Heart left ventricle (tissue), 16 donors: ENCODE data around the gene KLF15. TPM values are rescaled to one million over a fixed set of nuclear protein-coding genes. Genes with fewer than 3 reads are reported as not detected.
A peak's percentile ranks its signal among the peaks of the same experiment; 100 is the strongest.

Source experiments
- ATAC-seq, 4 donors: fragments of 200-7000 bp; cut with Tn5 transposase; one replicate each; pipeline ENCODE4 v1.9.1; 2020 to 2022; ENCODE audit warnings: moderate library complexity in 4 of 4, mild to moderate bottlenecking in 3 of 4, moderate number of reproducible peaks in 1 of 4
- DNase-seq, 5 donors: peaks; one replicate each; pipeline ENCODE4 v3.0.0-alpha.2; 2020
- H3K27ac ChIP-seq, 12 donors: fragments of 200-600 bp; sonication (generic) in 4 of 12; one replicate each; pipeline versions ENCODE4 v1.5.0 to v1.8.0; 2016 to 2022; ENCODE audit warnings: mild to moderate bottlenecking in 2 of 12
- H3K27me3 ChIP-seq, 9 donors: fragments of 200-600 bp; sonication (generic) in 2 of 9; one replicate each; pipeline versions ENCODE4 v1.5.1 to v1.8.0; 2016 to 2022; ENCODE audit warnings: mild to moderate bottlenecking in 3 of 9
- H3K36me3 ChIP-seq, 9 donors: fragments of 200-600 bp; sonication (generic) in 2 of 9; one replicate each; pipeline versions ENCODE4 v1.5.0 to v1.8.0; 2018 to 2022; ENCODE audit warnings: mild to moderate bottlenecking in 2 of 9
- H3K4me1 ChIP-seq, 12 donors: fragments of 200-600 bp; sonication (generic) in 4 of 12; one replicate each; pipeline versions ENCODE4 v1.5.0 to v1.8.0; 2016 to 2022; ENCODE audit warnings: mild to moderate bottlenecking in 3 of 12
- H3K4me3 ChIP-seq, 12 donors: fragments of 200-600 bp; sonication (generic) in 4 of 12; one replicate each; pipeline versions ENCODE4 v1.5.0 to v1.8.0; 2017 to 2022; ENCODE audit warnings: mild to moderate bottlenecking in 9 of 12, moderate library complexity in 4 of 12
- H3K9me3 ChIP-seq, 12 donors: fragments of 200-600 bp; sonication (generic) in 4 of 12; one replicate each; pipeline versions ENCODE4 v1.5.0 to v1.8.0; 2016 to 2022; ENCODE audit warnings: mild to moderate bottlenecking in 1 of 12
- POLR2A ChIP-seq, 2 donors: fragments of 450-650 bp; IDR thresholded peaks; one replicate each; pipeline ENCODE4 v1.6.1; 2017; ENCODE audit warnings: antibody characterized with exemption in 2 of 2, mild to moderate bottlenecking in 2 of 2, moderate library complexity in 2 of 2
- WGBS, 4 donors: extraction: QIAGEN DNeasy Blood & Tissue Kit in 2 of 4; methylation state at CpG; one replicate each; pipeline versions ENCODE4 v1.1.5 to v1.1.7; 2013 to 2018; 5-methylcytosine and 5-hydroxymethylcytosine counted together
- intact Hi-C, 10 donors: fragments of 100-400 bp; cut with DNase I; formaldehyde crosslinking; loops; one replicate each; pipeline versions ENCODE4 v1.11.1 to v1.14.2; 2022
- polyA plus RNA-seq, 2 donors: library from polyadenylated mRNA; stranded (reverse); fragments of 200-250 nt; gene quantifications; one replicate each; pipeline ENCODE4 v1.2.3, GENCODE V29; 2013
- total RNA-seq, 9 donors: library from RNA; depleted of rRNA in 2 of 9; stranded (reverse); fragments of >200 nt in 2 of 9; fragmentation: NEBNext Ultra II Directional in 3 of 9; extraction: Animal tissue kit (Norgen Biotek cat#: 25700) in 3 of 9; gene quantifications; one replicate each; pipeline versions ENCODE4 v1.1.0 to v1.2.4, GENCODE V29; 2016 to 2023
- TF ChIP-seq, protein P1 (sequence below), 12 donors: fragments of 200-600 bp; sonication (generic) in 4 of 12; IDR thresholded peaks; one replicate each; pipeline versions ENCODE4 v1.5.0 to v1.8.0; 2018 to 2022; ENCODE audit warnings: antibody characterized with exemption in 12 of 12, mild to moderate bottlenecking in 5 of 12
- donor health status: ischemic (EF 13 %, LVEDD 7.1; RV severe dilation, severe dysfunction).
- donor health status: healthy with polysubstance abuse.
- donor health status: DM: no; HTN: yes; CAD: no.
- donor health status: DM: no; HTN: no; CAD: no.
- donor health status: ischemic (EF 25% LVEDD 6.9; RV normal size, moderate dysfunction).
- donor health status: ischemic (EF 25% LVEDD 5.7; RV mildly dilated, moderate dysfunction).
- donor health status: healthy.
- donor health status: DM: yes; HTN: yes; CAD: no.
- donor health status: ischemic (EF 35%, LVEDD 5.7; RV mildly dilated, moderate dysfunction).
- donor health status: nonischemic (EF 11% LVEDD 7.7; RV severe dilation, severe dysfunction).
- donor health status: DM: yes; HTN: yes; CAD: no.
- donor health status: PGD.
- donor health status: ischemic (EF 29% LVEDD 5.4; RV normal size, mild dysfunction).
- donor health status: nonischemic (EF 23%, LVEDD 6.1; RV moderate dilation, normal function).

KLF15 gene
- total and polyA plus RNA-seq, 11 donors = 10.5 to 85.8 (median 35.9) TPM

DNA sequence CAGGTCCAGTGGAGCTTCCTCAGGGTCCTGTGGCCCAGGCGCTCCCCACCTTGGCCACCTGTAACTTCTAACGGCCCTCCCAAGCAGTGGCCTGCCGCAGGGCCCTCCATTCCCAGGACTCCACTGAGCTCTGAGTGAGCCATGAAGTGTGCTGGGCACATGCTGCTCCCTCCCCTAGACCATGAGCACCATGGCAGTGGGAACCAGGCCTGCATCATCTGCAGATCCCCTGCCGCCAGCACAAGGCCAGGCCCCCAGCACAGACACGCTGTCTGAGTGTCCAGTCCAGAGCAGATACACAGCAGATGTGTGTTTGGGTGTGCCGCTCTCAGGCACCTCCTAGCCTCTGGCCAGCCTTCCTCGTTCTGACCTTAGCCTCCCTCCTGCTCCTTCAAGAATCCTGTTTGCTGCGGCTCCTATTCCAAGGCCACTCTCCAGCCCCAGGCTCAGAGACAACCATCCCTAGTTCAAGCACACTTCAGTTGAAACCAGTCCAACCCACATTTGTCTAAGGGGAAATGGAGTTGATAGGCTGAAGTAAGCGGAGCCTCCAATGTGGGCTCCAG, 7.0 kb upstream of the KLF15 start:
- Histone ChIP-seq H3K36me3 (no peaks in the 10 kb centered on the region), H3K4me3 (no peak overlapping the region), H3K9me3 (peaks cover 0 to 5% (median 0%) of the 10 kb centered on the region in 12 donors), H3K27ac (no peak overlapping the region), H3K27me3 (peaks cover 0 to 18% (median 0%) of the 10 kb centered on the region in 9 donors), H3K4me1 (no peaks in the 10 kb centered on the region)
- ATAC-seq = no peak
- WGBS, 4 donors = 93 to 97% (median 95%) methylated on average over 6 to 9 of the region's 9 CpGs
- DNase-seq = peak in 1 of 5 donors; percentile 17
- TF ChIP-seq POLR2A (IDR thresholded peaks at IDR 0.05) = no peak
- TF ChIP-seq, protein P1, sequence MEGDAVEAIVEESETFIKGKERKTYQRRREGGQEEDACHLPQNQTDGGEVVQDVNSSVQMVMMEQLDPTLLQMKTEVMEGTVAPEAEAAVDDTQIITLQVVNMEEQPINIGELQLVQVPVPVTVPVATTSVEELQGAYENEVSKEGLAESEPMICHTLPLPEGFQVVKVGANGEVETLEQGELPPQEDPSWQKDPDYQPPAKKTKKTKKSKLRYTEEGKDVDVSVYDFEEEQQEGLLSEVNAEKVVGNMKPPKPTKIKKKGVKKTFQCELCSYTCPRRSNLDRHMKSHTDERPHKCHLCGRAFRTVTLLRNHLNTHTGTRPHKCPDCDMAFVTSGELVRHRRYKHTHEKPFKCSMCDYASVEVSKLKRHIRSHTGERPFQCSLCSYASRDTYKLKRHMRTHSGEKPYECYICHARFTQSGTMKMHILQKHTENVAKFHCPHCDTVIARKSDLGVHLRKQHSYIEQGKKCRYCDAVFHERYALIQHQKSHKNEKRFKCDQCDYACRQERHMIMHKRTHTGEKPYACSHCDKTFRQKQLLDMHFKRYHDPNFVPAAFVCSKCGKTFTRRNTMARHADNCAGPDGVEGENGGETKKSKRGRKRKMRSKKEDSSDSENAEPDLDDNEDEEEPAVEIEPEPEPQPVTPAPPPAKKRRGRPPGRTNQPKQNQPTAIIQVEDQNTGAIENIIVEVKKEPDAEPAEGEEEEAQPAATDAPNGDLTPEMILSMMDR (IDR thresholded peaks at IDR 0.05) = no peak
- intact Hi-C loops = no loop called here

DNA sequence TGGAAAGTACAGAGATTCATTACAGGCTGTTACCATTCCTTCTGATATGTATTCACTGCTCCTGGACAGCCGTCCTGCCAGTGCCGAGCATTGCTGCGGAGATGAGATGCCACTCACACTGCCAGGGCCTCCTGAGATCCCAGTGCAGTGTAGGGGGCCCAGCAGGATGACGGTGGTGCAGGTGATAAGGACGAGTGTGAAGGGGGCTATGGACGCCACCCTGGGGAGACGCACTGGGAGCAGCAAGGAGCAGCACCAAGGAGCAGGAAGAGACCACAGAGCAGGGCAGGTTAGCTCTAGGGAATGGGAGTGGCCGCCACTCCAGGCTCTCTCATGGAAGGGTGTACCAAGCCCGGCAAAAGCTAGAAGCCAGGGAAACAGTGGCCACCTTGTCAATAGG, 4.0 kb upstream of the KLF15 start:
- Histone ChIP-seq H3K4me1 (peaks cover 0 to 18% (median 4%) of the 10 kb centered on the region in 12 donors), H3K4me3 (no peak overlapping the region), H3K9me3 (peaks cover 0 to 10% (median 0%) of the 10 kb centered on the region in 12 donors), H3K36me3 (no peaks in the 10 kb centered on the region), H3K27me3 (peaks cover 0 to 32% (median 0%) of the 10 kb centered on the region in 9 donors), H3K27ac (no peak overlapping the region)
- 72 to 77% (median 75%) methylated on average over 9 of the region's 9 CpGs for WGBS, 4 donors
- DNase-seq (peak in 1 of 5 donors; percentile 40), ATAC-seq (no peak)
- no peak for TF ChIP-seq POLR2A (IDR thresholded peaks at IDR 0.05)
- TF ChIP-seq, protein P1 (IDR thresholded peaks at IDR 0.05) = no peak
- intact Hi-C loops = no loop called here

DNA sequence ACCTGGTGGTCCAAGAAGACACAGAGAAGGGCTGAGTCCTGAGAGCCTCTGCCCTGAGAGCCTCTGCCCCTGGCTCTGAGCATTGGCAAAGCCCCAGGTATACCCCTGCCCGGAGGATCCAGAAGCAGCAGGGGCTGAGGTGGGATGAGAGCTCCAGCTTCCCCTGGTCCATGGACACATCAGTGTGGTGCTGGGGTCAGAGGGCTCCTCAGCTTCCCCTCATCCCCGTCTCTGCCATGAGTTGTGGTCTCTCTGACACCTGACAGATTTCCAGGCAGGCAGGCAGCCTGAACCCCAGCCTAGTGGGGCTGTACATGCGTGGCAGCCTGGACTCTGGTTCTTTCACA, 3.5 kb upstream of the KLF15 start:
- DNase-seq (peak in 1 of 5 donors; percentile 10), ATAC-seq (no peak)
- TF ChIP-seq, protein P1 (IDR thresholded peaks at IDR 0.05) = no peak
- no peak for TF ChIP-seq POLR2A (IDR thresholded peaks at IDR 0.05)
- Histone ChIP-seq H3K36me3 (no peaks in the 10 kb centered on the region), H3K4me3 (no peak overlapping the region), H3K9me3 (peaks cover 0 to 10% (median 0%) of the 10 kb centered on the region in 12 donors), H3K27ac (no peak overlapping the region), H3K4me1 (peaks cover 0 to 22% (median 8%) of the 10 kb centered on the region in 12 donors), H3K27me3 (peaks cover 0 to 37% (median 0%) of the 10 kb centered on the region in 9 donors)
- WGBS, 4 donors = 78 to 88% (median 85%) methylated on average over 1 to 3 of the region's 3 CpGs
- intact Hi-C loops = no loop called here

DNA sequence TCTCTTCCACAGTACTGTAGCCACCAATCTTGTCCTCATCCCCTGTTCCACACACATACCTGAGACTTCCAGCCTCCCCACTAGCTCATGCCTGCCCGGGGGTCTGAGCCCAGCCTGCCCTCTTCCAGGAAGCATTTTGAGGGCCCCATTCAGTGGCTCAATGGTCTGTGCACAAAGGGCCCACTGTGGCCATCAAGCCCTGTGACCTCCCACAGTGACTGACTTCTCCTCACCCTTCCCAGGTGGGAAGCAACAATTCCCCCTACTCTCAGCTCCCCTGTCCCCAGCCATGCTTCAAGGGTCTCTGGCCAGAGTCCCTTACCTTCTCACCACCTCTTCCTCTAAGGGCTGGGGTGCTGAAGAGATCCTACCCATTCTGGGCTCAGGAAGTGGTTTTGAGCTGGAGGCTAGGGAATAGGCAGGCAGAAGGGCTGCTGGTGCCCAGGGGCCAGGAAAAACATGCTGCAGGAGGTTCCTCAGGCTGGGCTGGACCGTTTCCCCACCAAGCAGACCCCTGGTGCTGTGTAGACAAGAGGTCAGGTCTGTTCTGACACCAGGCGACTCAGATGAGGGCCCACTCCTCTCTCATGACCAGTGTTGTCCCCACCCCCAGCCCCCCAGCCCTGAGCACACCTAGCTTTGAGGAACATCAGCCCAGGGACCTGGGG, 3.0 kb upstream of the KLF15 start:
- Histone ChIP-seq H3K36me3 (no peaks in the 10 kb centered on the region), H3K27me3 (peaks cover 0 to 40% (median 0%) of the 10 kb centered on the region in 9 donors), H3K4me1 (peaks cover 0 to 27% (median 13%) of the 10 kb centered on the region in 12 donors), H3K9me3 (peaks cover 0 to 10% (median 0%) of the 10 kb centered on the region in 12 donors), H3K4me3 (no peak overlapping the region), H3K27ac (no peak overlapping the region)
- WGBS, 4 donors = 61 to 74% (median 71%) methylated on average over 3 of the region's 3 CpGs
- TF ChIP-seq, protein P1 (IDR thresholded peaks at IDR 0.05) = no peak
- TF ChIP-seq POLR2A (IDR thresholded peaks at IDR 0.05) = no peak
- DNase-seq = peak in 1 of 5 donors; percentile 22
- no peak for ATAC-seq
- intact Hi-C loops = no loop called here
